Fibroblast of lung (primary cell): ENCODE data around the gene GPR156.

ENCODE experiments used
- EZH2 ChIP-seq: IDR thresholded peaks from 2 replicates; pipeline ENCODE4 v1.5.1; 2012; ENCODE audit warnings: low read length, control low read depth, mild to moderate bottlenecking; ENCODE audit errors: missing control alignments
- TF ChIP-seq, protein P1 (sequence below), 2 donors: IDR thresholded peaks in 1 of 2; conservative IDR thresholded peaks in 1 of 2; 1 replicate in 1 of 2; 2 replicates in 1 of 2; pipeline ENCODE4 v1.5.1; 2011 to 2012; ENCODE audit warnings: low read length in 2 of 2, control low read depth in 1 of 2, inconsistent platforms in 1 of 2, low read depth in 1 of 2, mild to moderate bottlenecking in 1 of 2

DNA sequence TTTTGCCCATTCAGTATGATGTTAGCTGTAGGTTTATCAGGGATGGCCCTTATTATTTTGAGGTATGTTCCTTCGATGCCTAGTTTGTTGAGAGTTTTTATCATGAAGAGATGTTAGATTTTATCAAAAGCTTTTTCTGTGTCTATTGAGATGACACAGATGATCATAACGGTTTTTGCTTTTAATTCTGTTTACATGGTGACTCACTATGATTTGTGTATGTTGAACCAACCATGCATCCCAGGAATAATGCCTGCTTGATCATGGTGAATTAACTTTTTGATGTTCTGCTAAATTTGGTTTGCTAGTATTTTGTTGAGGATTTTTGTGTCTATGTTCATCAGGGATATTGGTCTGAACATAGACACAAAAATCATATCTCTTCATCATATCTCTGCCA, 8.3 kb downstream of the GPR156 start:
- TF ChIP-seq, protein P1, sequence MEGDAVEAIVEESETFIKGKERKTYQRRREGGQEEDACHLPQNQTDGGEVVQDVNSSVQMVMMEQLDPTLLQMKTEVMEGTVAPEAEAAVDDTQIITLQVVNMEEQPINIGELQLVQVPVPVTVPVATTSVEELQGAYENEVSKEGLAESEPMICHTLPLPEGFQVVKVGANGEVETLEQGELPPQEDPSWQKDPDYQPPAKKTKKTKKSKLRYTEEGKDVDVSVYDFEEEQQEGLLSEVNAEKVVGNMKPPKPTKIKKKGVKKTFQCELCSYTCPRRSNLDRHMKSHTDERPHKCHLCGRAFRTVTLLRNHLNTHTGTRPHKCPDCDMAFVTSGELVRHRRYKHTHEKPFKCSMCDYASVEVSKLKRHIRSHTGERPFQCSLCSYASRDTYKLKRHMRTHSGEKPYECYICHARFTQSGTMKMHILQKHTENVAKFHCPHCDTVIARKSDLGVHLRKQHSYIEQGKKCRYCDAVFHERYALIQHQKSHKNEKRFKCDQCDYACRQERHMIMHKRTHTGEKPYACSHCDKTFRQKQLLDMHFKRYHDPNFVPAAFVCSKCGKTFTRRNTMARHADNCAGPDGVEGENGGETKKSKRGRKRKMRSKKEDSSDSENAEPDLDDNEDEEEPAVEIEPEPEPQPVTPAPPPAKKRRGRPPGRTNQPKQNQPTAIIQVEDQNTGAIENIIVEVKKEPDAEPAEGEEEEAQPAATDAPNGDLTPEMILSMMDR (conservative IDR thresholded peaks at IDR 0.05 in 1 of 2, IDR thresholded peaks at IDR 0.05 in 1 of 2; ENCODE audit: low read depth in 1 of 2, low read length in 2 of 2) = no peak
- no peak for TF ChIP-seq EZH2
